BE2C (cell line): ENCODE measurements around the gene ATXN3.

Experiments
- DNase-seq: peaks from one replicate; pipeline ENCODE4 v3.0.0-alpha.2; 2020
- H3K27me3 ChIP-seq: fragments of 250-450 bp; sonication (Bioruptor Pico); 2 replicates; pipeline ENCODE4 v1.5.1; 2020; ENCODE audit warnings: mild to moderate bottlenecking
- H3K36me3 ChIP-seq: fragments of 250-450 bp; sonication (Bioruptor Pico); 2 replicates; pipeline ENCODE4 v1.5.1; 2020; ENCODE audit warnings: mild to moderate bottlenecking
- H3K4me1 ChIP-seq: fragments of 250-450 bp; sonication (Bioruptor Pico); 2 replicates; pipeline ENCODE4 v1.5.1; 2020
- H3K4me3 ChIP-seq: 2 replicates; pipeline ENCODE4 v1.5.1; 2011; ENCODE audit warnings: low read depth, low read length
- H3K9me3 ChIP-seq: fragments of 250-450 bp; sonication (Bioruptor Pico); 2 replicates; pipeline ENCODE4 v1.5.1; 2020
- TF ChIP-seq, protein P1 (sequence below): IDR thresholded peaks from 2 replicates; pipeline ENCODE4 v1.5.1; 2012; ENCODE audit warnings: mild to moderate bottlenecking, low read depth, low read length

The ATXN3 gene

DNA sequence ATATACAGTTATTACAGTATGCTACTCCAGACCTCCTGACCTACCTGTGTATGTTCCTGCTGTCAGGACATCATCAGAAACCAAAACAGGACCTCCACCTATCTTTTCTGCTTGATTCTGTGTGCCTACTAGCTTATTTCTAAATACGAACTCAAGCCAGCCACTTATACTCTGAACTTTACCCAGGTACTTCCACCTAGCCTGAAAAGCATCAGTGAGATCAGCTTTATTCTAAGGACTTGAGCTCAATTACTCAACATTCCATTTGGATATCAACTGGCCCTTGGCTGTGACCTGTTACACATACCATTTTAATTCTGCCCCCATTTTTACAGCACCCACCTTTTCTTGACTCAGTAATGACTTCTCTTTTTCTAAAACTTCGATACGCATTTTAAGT, 95.7 kb downstream of the ATXN3 start:
- no peak overlapping the region for H3K4me3 ChIP-seq
- TF ChIP-seq, protein P1, sequence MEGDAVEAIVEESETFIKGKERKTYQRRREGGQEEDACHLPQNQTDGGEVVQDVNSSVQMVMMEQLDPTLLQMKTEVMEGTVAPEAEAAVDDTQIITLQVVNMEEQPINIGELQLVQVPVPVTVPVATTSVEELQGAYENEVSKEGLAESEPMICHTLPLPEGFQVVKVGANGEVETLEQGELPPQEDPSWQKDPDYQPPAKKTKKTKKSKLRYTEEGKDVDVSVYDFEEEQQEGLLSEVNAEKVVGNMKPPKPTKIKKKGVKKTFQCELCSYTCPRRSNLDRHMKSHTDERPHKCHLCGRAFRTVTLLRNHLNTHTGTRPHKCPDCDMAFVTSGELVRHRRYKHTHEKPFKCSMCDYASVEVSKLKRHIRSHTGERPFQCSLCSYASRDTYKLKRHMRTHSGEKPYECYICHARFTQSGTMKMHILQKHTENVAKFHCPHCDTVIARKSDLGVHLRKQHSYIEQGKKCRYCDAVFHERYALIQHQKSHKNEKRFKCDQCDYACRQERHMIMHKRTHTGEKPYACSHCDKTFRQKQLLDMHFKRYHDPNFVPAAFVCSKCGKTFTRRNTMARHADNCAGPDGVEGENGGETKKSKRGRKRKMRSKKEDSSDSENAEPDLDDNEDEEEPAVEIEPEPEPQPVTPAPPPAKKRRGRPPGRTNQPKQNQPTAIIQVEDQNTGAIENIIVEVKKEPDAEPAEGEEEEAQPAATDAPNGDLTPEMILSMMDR: no peak
- H3K9me3 ChIP-seq: no peaks in the 10 kb centered on the region
- DNase-seq: no peak
- peaks cover 54% of the 10 kb centered on the region for H3K36me3 ChIP-seq
- H3K4me1 ChIP-seq: no peaks in the 10 kb centered on the region
- no peaks in the 10 kb centered on the region for H3K27me3 ChIP-seq

DNA sequence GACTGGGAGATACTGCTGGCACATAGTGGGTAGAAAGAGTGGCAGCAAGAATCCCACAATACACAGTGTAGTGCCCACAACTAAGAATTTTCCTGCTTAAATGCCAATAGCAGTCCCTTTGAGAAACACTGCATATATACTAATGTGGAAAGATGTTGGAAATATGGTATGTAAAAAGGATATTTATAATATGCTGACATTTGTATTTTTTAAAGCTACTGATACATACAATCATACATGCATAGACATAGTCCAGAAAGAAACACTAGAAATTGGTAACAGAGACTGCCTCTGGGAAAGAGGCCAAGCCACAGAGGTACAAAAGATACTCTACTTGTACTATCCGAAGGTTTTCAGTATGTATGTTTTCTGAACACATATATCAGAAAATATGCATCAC, 96.8 kb downstream of the ATXN3 start:
- no peak for DNase-seq
- TF ChIP-seq, protein P1: no peak
- Histone ChIP-seq H3K9me3 (no peaks in the 10 kb centered on the region), H3K4me1 (no peaks in the 10 kb centered on the region), H3K36me3 (peaks cover 53% of the 10 kb centered on the region), H3K27me3 (no peaks in the 10 kb centered on the region), H3K4me3 (no peak overlapping the region)
